GM19023 (cell line): Measurements from ENCODE around the gene BCKDHB.
A peak's percentile ranks its signal among the peaks of the same experiment; 100 is the strongest.

Experiments used
- ATAC-seq: cut with Tn5 transposase; IDR thresholded peaks from one replicate; pipeline ENCODE4 v1.9.1; 2021; ENCODE audit warnings: mild to moderate bottlenecking, moderate library complexity; ENCODE audit not compliant: unreplicated experiment

BCKDHB gene

GRCh38 chr6:80366714-80367113 is 260.2 kb downstream of the BCKDHB start:
- ATAC-seq = no peak

- ATAC-seq = no peak
Observed at GRCh38 chr6:80376411-80376810, 269.9 kb downstream of the BCKDHB start.

- ATAC-seq = no peak
Observed at GRCh38 chr6:80380566-80380965, 274.1 kb downstream of the BCKDHB start.

- no peak for ATAC-seq
Observed at GRCh38 chr6:80382811-80383210, 276.3 kb downstream of the BCKDHB start.

- ATAC-seq = peak; percentile 67
Observed at GRCh38 chr6:80388507-80388906, 282.0 kb downstream of the BCKDHB start.
